22Rv1 (cell line): ENCODE results near the gene TRAPPC14.

Experiments used
- H3K27ac ChIP-seq: fragments of 450-650 bp; 2 replicates; pipeline ENCODE4 v1.5.1; 2017
- CTCF ChIP-seq: fragments of 450-650 bp; IDR thresholded peaks from 2 replicates; pipeline ENCODE4 v1.5.1; 2017; ENCODE audit warnings: mild to moderate bottlenecking
- ZFX ChIP-seq: fragments of 450-650 bp; IDR thresholded peaks from 2 replicates; pipeline ENCODE4 v1.6.1; 2017; ENCODE audit warnings: antibody characterized with exemption, borderline replicate concordance

Gene TRAPPC14

GRCh38 chr7:100163006-100163531 lies 4.5 kb upstream of the TRAPPC14 start:
- H3K27ac ChIP-seq = peak overlapping the region; percentile 64
- TF ChIP-seq ZFX (no peak), CTCF (no peak)

- H3K27ac ChIP-seq = 0 out of 2 replicates have a peak overlapping the region, but pooled peaks have one; percentile 91
- TF ChIP-seq ZFX (no peak), CTCF (no peak)
Measured at GRCh38 chr7:100160067-100160466, 1.5 kb upstream of the TRAPPC14 start.

- TF ChIP-seq ZFX (no peak), CTCF (no peak)
- peak overlapping the region; percentile 91 for H3K27ac ChIP-seq
Measured at GRCh38 chr7:100159099-100159623, 638 bp upstream of the TRAPPC14 start.

- H3K27ac ChIP-seq = peak overlapping the region; percentile 91
- no peak for TF ChIP-seq ZFX
Measured at GRCh38 chr7:100157334-100158228, 942 bp downstream of the TRAPPC14 start.

DNA sequence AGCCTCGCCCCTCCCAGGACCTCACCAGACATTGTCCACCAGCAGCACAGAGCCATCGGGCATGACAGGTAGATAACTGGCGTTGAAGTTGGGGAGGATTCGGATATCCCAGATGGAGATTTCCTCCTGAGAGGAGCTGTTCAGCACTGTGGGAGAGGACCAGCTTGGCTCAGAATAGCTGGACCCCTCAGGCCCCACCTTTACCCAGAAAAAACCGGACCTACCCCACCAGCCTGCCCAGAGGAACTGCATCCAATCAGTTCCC lies 1.5 kb downstream of the TRAPPC14 start:
- TF ChIP-seq CTCF (no peak), ZFX (no peak)
- H3K27ac ChIP-seq = peak overlapping the region; percentile 91

GRCh38 chr7:100156331-100157068 lies 2.0 kb downstream of the TRAPPC14 start:
- peak overlapping the region; percentile 91 for H3K27ac ChIP-seq
- TF ChIP-seq ZFX = no peak
- TF ChIP-seq CTCF = no peak

DNA sequence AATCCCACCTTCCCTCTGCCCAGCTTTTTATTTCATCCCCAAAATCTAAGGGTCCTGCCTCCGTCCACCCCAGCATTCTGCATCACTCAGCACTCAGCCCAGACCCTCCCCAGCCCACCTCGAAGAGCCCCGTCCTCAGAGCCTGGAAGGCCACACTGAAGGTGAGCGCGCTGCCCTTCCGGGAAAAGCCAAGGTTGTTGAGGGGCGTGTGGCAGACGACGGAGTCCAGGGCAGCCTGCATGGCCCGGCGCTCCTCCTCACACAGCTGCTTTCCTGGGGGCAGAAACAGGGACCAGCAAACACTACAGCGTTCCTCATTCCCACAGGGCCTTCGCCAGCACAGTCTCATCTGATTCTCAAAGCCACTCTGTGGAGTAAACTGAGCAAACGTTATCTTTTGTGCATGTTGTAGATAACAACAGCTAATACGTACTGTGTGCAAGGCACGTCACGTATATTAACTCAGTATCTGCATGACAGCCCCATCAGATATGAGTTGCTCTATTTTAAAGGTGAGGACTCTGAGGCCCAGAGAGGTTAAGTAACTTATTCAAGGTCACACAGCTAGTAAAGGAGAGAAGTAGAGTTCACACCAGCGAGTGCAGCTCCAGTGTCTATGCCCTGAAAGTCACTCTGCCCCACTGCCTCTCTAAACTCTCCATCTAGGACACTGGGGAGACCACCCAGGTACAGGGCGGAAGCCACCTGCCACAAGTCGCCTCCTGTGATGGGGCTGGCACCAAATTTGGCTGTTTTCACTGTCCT lies 2.8 kb downstream of the TRAPPC14 start:
- TF ChIP-seq CTCF (no peak), ZFX (no peak)
- H3K27ac ChIP-seq = peak overlapping the region; percentile 91
